GM12878 (cell line): Measurements from ENCODE around the gene TMEM94. TPM values are rescaled to one million over a fixed set of nuclear protein-coding genes. Genes with fewer than 3 reads are reported as not detected.

Experiments used
- ATAC-seq: fragments of 200-7000 bp; cut with Tn5 transposase; 3 replicates; pipeline ENCODE4 v1.9.1; 2020; ENCODE audit warnings: mild to moderate bottlenecking, moderate library complexity
- BruUV-seq: library from RNA; stranded (reverse); fragments of 400-500 nt; replicated peaks from 2 replicates; lab custom pipeline; 2021; lab: Mats Ljungman, UMichigan
- CTCF ChIA-PET: fragments of 300-600 bp; sonication (Branson Sonifier 250); formaldehyde crosslinking; extraction: SDS; loops from one replicate; lab custom pipeline; 2021; ENCODE audit warnings: inconsistent platforms; lab: Yijun Ruan, JAX
- POLR2A ChIA-PET: fragments of 350-600 bp; formaldehyde crosslinking; extraction: SDS; loops from one replicate; lab custom pipeline; 2021; ENCODE audit warnings: inconsistent platforms; lab: Charles Lee
- RAD21 ChIA-PET: fragments of 300-600 bp; sonication (Branson Sonifier 250); formaldehyde crosslinking; loops from one replicate; lab custom pipeline; 2023; ENCODE audit warnings: antibody characterized with exemption; ENCODE audit not compliant: unreplicated experiment; lab: Charles Lee
- SMC1A ChIA-PET: fragments of 300-600 bp; sonication (Branson Sonifier 250); formaldehyde crosslinking; loops from one replicate; lab custom pipeline; 2023; ENCODE audit not compliant: unreplicated experiment, uncharacterized antibody; lab: Charles Lee
- DNase-seq: peaks from one replicate; pipeline ENCODE4 v3.0.0-alpha.2; 2011; ENCODE audit warnings: low read depth, low spot score
- FAIRE-seq: peaks from 3 replicates; lab custom pipeline; 2011; peaks lifted over from hg19 to GRCh38; lab: Jason Lieb, UNC
- H2AFZ ChIP-seq: 2 replicates; pipeline ENCODE4 v1.6.0; 2011; ENCODE audit warnings: low read depth, low read length, control low read depth; ENCODE audit not compliant: control insufficient read depth
- H3K27ac ChIP-seq: 2 replicates; pipeline ENCODE4 v1.5.1; 2011; ENCODE audit warnings: control low read depth; ENCODE audit not compliant: control insufficient read depth, insufficient read depth
- H3K27me3 ChIP-seq, 2 experiments: replicated peaks in 1 of 2; 2 replicates each; pipeline versions ENCODE4 v1.6.0 to v1.6.1; 2011; ENCODE audit warnings: low read length in 1 of 2; ENCODE audit not compliant: control insufficient read depth in 2 of 2, insufficient read depth in 2 of 2
- H3K36me3 ChIP-seq, 2 experiments: 2 replicates each; pipeline ENCODE4 v1.5.1; 2011; ENCODE audit warnings: low read length in 1 of 2; ENCODE audit not compliant: control insufficient read depth in 2 of 2, insufficient read depth in 2 of 2
- H3K4me1 ChIP-seq: 2 replicates; pipeline ENCODE4 v1.6.1; 2011; ENCODE audit warnings: mild to moderate bottlenecking, low read length, moderate library complexity, mixed read lengths; ENCODE audit not compliant: control insufficient read depth, insufficient read depth
- H3K4me2 ChIP-seq: 2 replicates; pipeline ENCODE4 v1.6.0; 2011; ENCODE audit warnings: control low read depth; ENCODE audit not compliant: control insufficient read depth, insufficient read depth
- H3K4me3 ChIP-seq: fragments of 200-600 bp; sonication (generic); 2 replicates; pipeline ENCODE4 v1.5.1; 2016
- H3K79me2 ChIP-seq: 2 replicates; pipeline ENCODE4 v1.6.0; 2011; ENCODE audit warnings: low read length; ENCODE audit not compliant: control insufficient read depth, insufficient read depth
- H3K9ac ChIP-seq: 2 replicates; pipeline ENCODE4 v1.8.0; 2011; ENCODE audit warnings: low read length, control low read depth, mixed read lengths; ENCODE audit not compliant: control insufficient read depth, insufficient read depth
- H3K9me3 ChIP-seq: replicated peaks from 3 replicates; pipeline ENCODE4 v1.5.1; 2011; ENCODE audit warnings: mild to moderate bottlenecking, low read length; ENCODE audit not compliant: control insufficient read depth, insufficient read depth
- H4K20me1 ChIP-seq: 2 replicates; pipeline ENCODE4 v1.6.0; 2011; ENCODE audit not compliant: control insufficient read depth, insufficient read depth
- BCL11A ChIP-seq: IDR thresholded peaks from 2 replicates; pipeline ENCODE4 v1.6.1; 2011; ENCODE audit warnings: low read depth, low read length
- BCLAF1 ChIP-seq: fragments of 450-650 bp; IDR thresholded peaks from 2 replicates; pipeline ENCODE4 v1.6.1; 2017; ENCODE audit warnings: antibody characterized with exemption, mild to moderate bottlenecking, moderate library complexity
- CHD2 ChIP-seq: IDR thresholded peaks from 2 replicates; pipeline ENCODE4 v1.6.1; 2011; ENCODE audit warnings: low read depth, low read length, improper control_type of control experiment, borderline replicate concordance
- ETV6 ChIP-seq, 2 experiments: fragments of 450-650 bp in 1 of 2; IDR thresholded peaks in 1 of 2; conservative IDR thresholded peaks in 1 of 2; 2 replicates each; pipeline ENCODE4 v1.6.1; 2014; ENCODE audit warnings: antibody characterized with exemption in 1 of 2, borderline replicate concordance in 1 of 2, low read depth in 1 of 2, mild to moderate bottlenecking in 1 of 2, moderate library complexity in 1 of 2
- HCFC1 ChIP-seq: fragments of 150-350 bp; IDR thresholded peaks from 2 replicates; pipeline ENCODE4 v1.6.1; 2014; ENCODE audit warnings: low read length
- HDAC2 ChIP-seq: fragments of 200-600 bp; sonication (generic); IDR thresholded peaks from 2 replicates; pipeline ENCODE4 v1.6.1; 2017
- IRF4 ChIP-seq: IDR thresholded peaks from 2 replicates; pipeline ENCODE4 v1.6.1; 2011; ENCODE audit warnings: low read depth, low read length
- LARP7 ChIP-seq: fragments of 450-650 bp; IDR thresholded peaks from 2 replicates; pipeline ENCODE4 v1.6.1; 2017; ENCODE audit warnings: mild to moderate bottlenecking
- MXI1 ChIP-seq: fragments of 150-350 bp; IDR thresholded peaks from 2 replicates; pipeline ENCODE4 v1.6.1; 2011; ENCODE audit warnings: low read depth, mild to moderate bottlenecking, inconsistent platforms, low read length, improper control_type of control experiment
- RCOR1 ChIP-seq: conservative IDR thresholded peaks from 2 replicates; pipeline ENCODE4 v1.6.1; 2012; ENCODE audit warnings: low read depth, low read length, improper control_type of control experiment
- STAT1 ChIP-seq: fragments of 450-650 bp; conservative IDR thresholded peaks from 2 replicates; pipeline ENCODE4 v1.6.1; 2014; ENCODE audit warnings: antibody characterized with exemption, mild to moderate bottlenecking
- SUPT20H ChIP-seq: IDR thresholded peaks from 2 replicates; pipeline ENCODE4 v1.6.1; 2011; ENCODE audit warnings: low read depth, mild to moderate bottlenecking, low read length, moderate library complexity, borderline replicate concordance; ENCODE audit not compliant: control insufficient read depth
- WGBS: methylation state at CpG from one replicate; pipeline ENCODE4 v1.1.6; 2016; ENCODE audit warnings: low lambda C conversion rate; ENCODE audit not compliant: insufficient replicate concordance, insufficient coverage; ENCODE audit errors: missing lambda C conversion rate; 5-methylcytosine and 5-hydroxymethylcytosine counted together
- in situ Hi-C: fragments of 300-500 bp; cut with MboI; formaldehyde crosslinking; loops from 9 replicates; pipeline ENCODE4 v1.14.3; 2018; ENCODE audit warnings: mixed read lengths
- intact Hi-C: fragments of 100-400 bp; cut with micrococcal nuclease; formaldehyde crosslinking; loops from one replicate; pipeline ENCODE4 v1.14.2; 2022; ENCODE audit not compliant: unreplicated experiment
- polyA plus RNA-seq, 11 experiments: library from polyadenylated mRNA; depleted of rRNA in 4 of 11; unstranded in 6 of 11; stranded (reverse) in 5 of 11; fragments of >200 nt; fragmentation: Nextera tagmentation in 4 of 11; fragmentation: Illumina TruSeq in 1 of 11; extraction: Ambion mirVana in 4 of 11; extraction: Trizol in 1 of 11; gene quantifications; 1 replicate in 1 of 11; 2 replicates in 10 of 11; pipeline versions ENCODE4 v1.2.1 to v1.2.3, GENCODE V29; 2011 to 2016; ENCODE audit warnings: inconsistent platforms in 2 of 11, missing spikeins in 2 of 11, low read depth in 1 of 11
- total RNA-seq, 4 experiments: library from RNA; depleted of rRNA in 3 of 4; stranded (reverse); fragments of >200 nt in 3 of 4; fragmentation: Illumina TruSeq in 1 of 4; extraction: Trizol in 1 of 4; gene quantifications; 2 replicates each; pipeline versions ENCODE4 v1.2.1 to v1.2.3, GENCODE V29; 2013 to 2021
- TF ChIP-seq, protein P1 (sequence below): fragments of 450-650 bp; IDR thresholded peaks from 2 replicates; pipeline ENCODE4 v1.6.1; 2017; ENCODE audit warnings: borderline replicate concordance
- TF ChIP-seq, protein P2 (sequence below): IDR thresholded peaks from 2 replicates; pipeline ENCODE4 v1.6.1; 2012; ENCODE audit warnings: low read length, inconsistent platforms

Gene TMEM94
- total and polyA plus RNA-seq, 10 of the 15 experiments (the other 5 are each of a cell fraction or from before 2014, with no cell fraction given), result 0.31 to 70.7 (median 24.4) TPM

GRCh38 chr17:75546181-75546580 lies 89.7 kb downstream of the TMEM94 start:
- SMC1A ChIA-PET, result no interaction called here
- RAD21 ChIA-PET, result no interaction called here
- BruUV-seq, result no TSS peak
- Histone ChIP-seq H4K20me1 (no peaks in the 10 kb centered on the region), H2AFZ (no peak overlapping the region), H3K4me1 (no peaks in the 10 kb centered on the region), H3K9ac (no peak overlapping the region), H3K36me3 (no peaks in the 10 kb centered on the region), H3K4me2 (no peak overlapping the region), H3K27me3 (no peaks in the 10 kb centered on the region), H3K27ac (no peak overlapping the region), H3K9me3 (no peaks in the 10 kb centered on the region), H3K79me2 (no peaks in the 10 kb centered on the region), H3K4me3 (no peak overlapping the region)
- POLR2A ChIA-PET, result no interaction called here
- in situ Hi-C loops (no loop called here), intact Hi-C loops (no loop called here)
- CTCF ChIA-PET, result no interaction called here
- no peak for DNase-seq
- WGBS, result 75% methylated on average over 10 of the region's 13 CpGs
- no peak for ATAC-seq
- no peak for FAIRE-seq
- TF ChIP-seq RCOR1, result no peak
- no peak for TF ChIP-seq SUPT20H

DNA sequence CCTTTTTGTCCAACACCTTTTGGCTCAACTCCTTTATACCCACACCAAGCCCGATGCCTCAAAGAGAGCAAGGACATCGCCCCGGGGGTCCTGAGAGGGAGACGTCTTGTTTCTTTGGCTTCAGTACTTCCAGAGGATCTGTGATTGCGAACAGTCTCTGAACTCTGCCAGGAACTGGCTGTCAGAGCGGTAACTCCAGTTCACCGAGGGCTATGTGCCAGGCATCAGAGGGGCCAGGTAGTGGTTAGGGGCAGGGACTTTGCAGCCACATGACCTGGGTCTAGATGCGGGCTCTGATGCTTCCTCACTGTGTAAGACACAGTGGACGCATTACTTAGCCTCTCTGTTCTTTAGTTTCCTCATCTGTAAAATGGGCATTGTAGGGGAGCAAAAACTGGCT lies 90.7 kb downstream of the TMEM94 start:
- ATAC-seq (no peak), FAIRE-seq (no peak), DNase-seq (no peak)
- in situ Hi-C loops (no loop called here), intact Hi-C loops (no loop called here)
- H3K4me2 ChIP-seq, result no peak overlapping the region
- no peak overlapping the region for H3K9ac ChIP-seq
- no peaks in the 10 kb centered on the region for H3K4me1 ChIP-seq
- no peaks in the 10 kb centered on the region for H3K9me3 ChIP-seq
- 64% methylated on average over 9 of the region's 9 CpGs for WGBS
- no peaks in the 10 kb centered on the region for H4K20me1 ChIP-seq
- no peaks in the 10 kb centered on the region for H3K36me3 ChIP-seq
- no peak overlapping the region for H3K4me3 ChIP-seq
- ChIA-PET CTCF (no interaction called here), SMC1A (no interaction called here), POLR2A (no interaction called here), RAD21 (no interaction called here)
- no peak overlapping the region for H3K27ac ChIP-seq
- H2AFZ ChIP-seq, result no peak overlapping the region
- BruUV-seq, result no TSS peak
- no peaks in the 10 kb centered on the region for H3K79me2 ChIP-seq
- no peaks in the 10 kb centered on the region for H3K27me3 ChIP-seq
- TF ChIP-seq BCL11A (no peak), BCLAF1 (no peak), LARP7 (no peak), HCFC1 (no peak), MXI1 (no peak), ETV6 (conservative IDR thresholded peaks at IDR 0.05 in 1 of 2, IDR thresholded peaks at IDR 0.05 in 1 of 2; ENCODE audit: borderline replicate concordance in 1 of 2, low read depth in 1 of 2) (no peak), CHD2 (no peak), IRF4 (no peak), STAT1 (no peak), HDAC2 (no peak)
- TF ChIP-seq, protein P1, sequence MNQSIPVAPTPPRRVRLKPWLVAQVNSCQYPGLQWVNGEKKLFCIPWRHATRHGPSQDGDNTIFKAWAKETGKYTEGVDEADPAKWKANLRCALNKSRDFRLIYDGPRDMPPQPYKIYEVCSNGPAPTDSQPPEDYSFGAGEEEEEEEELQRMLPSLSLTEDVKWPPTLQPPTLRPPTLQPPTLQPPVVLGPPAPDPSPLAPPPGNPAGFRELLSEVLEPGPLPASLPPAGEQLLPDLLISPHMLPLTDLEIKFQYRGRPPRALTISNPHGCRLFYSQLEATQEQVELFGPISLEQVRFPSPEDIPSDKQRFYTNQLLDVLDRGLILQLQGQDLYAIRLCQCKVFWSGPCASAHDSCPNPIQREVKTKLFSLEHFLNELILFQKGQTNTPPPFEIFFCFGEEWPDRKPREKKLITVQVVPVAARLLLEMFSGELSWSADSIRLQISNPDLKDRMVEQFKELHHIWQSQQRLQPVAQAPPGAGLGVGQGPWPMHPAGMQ, result no peak
- TF ChIP-seq, protein P2, sequence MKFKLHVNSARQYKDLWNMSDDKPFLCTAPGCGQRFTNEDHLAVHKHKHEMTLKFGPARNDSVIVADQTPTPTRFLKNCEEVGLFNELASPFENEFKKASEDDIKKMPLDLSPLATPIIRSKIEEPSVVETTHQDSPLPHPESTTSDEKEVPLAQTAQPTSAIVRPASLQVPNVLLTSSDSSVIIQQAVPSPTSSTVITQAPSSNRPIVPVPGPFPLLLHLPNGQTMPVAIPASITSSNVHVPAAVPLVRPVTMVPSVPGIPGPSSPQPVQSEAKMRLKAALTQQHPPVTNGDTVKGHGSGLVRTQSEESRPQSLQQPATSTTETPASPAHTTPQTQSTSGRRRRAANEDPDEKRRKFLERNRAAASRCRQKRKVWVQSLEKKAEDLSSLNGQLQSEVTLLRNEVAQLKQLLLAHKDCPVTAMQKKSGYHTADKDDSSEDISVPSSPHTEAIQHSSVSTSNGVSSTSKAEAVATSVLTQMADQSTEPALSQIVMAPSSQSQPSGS, result no peak
